Bronchial epithelial cell (primary cell): ENCODE data around the gene KRTAP4-9. TPM values are rescaled to one million over a fixed set of nuclear protein-coding genes. Genes with fewer than 3 reads are reported as not detected.
"Not testable (repeated sequence)": the region's sequence is repeated elsewhere in the genome, so short reads cannot be mapped to it uniquely, and the experiment has no call there.

ENCODE experiments used
- DNase-seq: peaks from one replicate; pipeline ENCODE4 v3.0.0-alpha.2; 2010; ENCODE audit warnings: low read depth
- FAIRE-seq: peaks from 2 replicates; lab custom pipeline; 2011; peaks lifted over from hg19 to GRCh38; lab: Jason Lieb, UNC
- H3K27me3 ChIP-seq: 2 replicates; pipeline ENCODE4 v1.5.1; 2011; ENCODE audit warnings: low read length; ENCODE audit not compliant: control insufficient read depth, insufficient read depth
- H3K36me3 ChIP-seq: 2 replicates; pipeline ENCODE4 v1.5.1; 2011; ENCODE audit warnings: low read length; ENCODE audit not compliant: control insufficient read depth, insufficient read depth
- H3K4me3 ChIP-seq: 2 replicates; pipeline ENCODE4 v1.5.1; 2011; ENCODE audit warnings: mild to moderate bottlenecking, low read depth, low read length, control low read depth
- CTCF ChIP-seq: IDR thresholded peaks from 2 replicates; pipeline ENCODE4 v1.5.1; 2011; ENCODE audit warnings: mild to moderate bottlenecking, moderate library complexity, low read length, control low read depth, inconsistent platforms; ENCODE audit not compliant: insufficient read depth, severe bottlenecking
- total RNA-seq: library from RNA; depleted of rRNA; stranded (reverse); fragments of >200 nt; gene quantifications from 2 replicates; pipeline ENCODE4 v1.2.1, GENCODE V29; 2014

KRTAP4-9 gene
- total RNA-seq, 1 donor from 2014 or later, result not detected

DNA sequence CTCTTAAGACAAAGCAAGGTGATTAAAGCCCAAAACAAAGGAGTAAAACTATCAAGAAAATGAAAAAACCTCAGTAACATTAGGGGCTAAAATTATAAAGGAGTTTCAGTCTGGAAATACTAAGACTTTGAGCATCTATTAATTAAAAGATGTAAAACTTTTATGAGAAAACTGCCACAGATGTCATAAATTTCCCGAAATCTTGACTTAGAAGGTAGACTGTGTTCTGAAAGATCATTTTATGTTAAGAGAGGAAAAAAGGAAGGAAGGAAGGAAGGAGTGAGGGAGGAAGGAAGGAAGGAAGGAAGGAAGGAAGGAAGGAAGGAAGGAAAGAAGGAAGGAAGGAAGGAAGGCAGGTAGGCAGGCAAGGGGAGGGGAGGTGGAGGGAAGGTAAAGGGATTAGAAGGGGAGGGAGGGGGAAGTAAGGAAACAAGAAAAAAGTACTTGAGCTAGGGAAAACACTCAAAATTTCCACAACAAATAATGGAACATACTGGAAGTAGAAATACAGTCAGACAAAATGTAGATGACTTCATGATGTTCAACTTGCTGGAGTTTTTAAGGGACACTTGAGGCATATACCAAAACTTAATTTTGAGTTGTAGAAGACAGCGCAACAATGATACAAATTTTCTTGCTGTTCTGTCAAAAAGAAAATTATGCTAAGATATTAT, 42.5 kb downstream of the KRTAP4-9 start:
- no peak for TF ChIP-seq CTCF
- Histone ChIP-seq H3K36me3 (no peaks in the 10 kb centered on the region), H3K27me3 (no peaks in the 10 kb centered on the region), H3K4me3 (no peak overlapping the region)
- DNase-seq (no peak), FAIRE-seq (no peak)

DNA sequence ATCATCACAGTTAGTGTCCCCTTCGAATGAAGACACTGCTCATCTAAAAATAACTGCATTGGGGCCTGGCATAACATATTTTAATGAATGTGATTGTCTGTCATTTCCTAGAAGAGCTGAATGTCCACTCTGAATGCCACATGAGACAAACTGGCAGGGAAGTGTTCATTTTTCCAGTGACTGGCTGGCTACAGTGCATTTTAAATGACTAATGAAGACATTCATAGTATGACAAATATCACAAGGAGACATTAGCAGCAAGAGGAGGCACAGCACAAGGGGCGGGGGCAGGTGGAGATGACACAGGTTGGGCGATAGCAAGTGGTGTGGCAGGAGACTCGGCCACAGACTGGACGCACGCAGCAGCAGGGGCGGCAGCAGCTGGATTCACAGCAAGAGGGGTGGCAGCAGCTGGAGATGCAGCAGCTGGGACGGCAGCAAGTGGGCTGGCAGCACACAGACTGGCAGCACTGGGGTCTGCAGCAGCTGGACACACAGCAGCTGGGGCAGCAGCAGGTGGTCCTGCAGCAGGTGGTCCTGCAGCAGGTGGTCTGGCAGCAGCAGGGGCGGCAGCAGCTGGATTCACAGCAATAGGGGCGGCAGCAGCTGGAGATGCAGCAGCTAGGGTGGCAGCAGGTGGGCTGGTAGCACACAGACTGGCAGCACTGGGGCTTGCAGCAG, 43.9 kb downstream of the KRTAP4-9 start:
- H3K36me3 ChIP-seq, DNase-seq: not testable (repeated sequence)
- peak; percentile 36 for FAIRE-seq

DNA sequence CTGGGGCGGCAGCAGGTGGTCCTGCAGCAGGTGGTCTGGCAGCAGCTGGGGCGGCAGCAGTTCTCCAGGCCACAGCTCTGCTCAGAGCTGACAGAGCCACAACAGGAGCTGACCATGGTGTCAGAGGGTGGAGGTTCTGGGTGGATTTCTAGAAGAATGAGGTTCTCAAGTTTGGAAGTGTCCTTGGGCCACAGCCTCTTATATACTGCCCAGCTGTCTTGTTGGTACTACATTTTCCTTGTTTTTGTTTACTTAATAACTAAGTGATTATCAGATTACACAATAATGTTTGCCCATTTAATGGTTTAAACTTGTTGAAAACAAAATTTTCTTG, 44.4 kb downstream of the KRTAP4-9 start, which contains the start of gene KRTAP4-5:
KRTAP4-5 (minus strand) TSS at position 174 of the 334 bp plus-strand sequence; CDS start at position 116, 58 bp downstream.
- FAIRE-seq, result no peak
- no peak for TF ChIP-seq CTCF
- H3K4me3 ChIP-seq, result no peak within 1 kb of the TSS
- DNase-seq, result no peak
- H3K27me3 ChIP-seq, result no peaks in the 10 kb centered on the region
- H3K36me3 ChIP-seq, result no peaks in the 10 kb centered on the region

More for the DNA sequence above, 43.9 kb downstream of the KRTAP4-9 start:
- H3K27me3 ChIP-seq, H3K4me3 ChIP-seq: not testable (repeated sequence)

GRCh38 chr17:41150026-41150425, 44.8 kb downstream of the KRTAP4-9 start:
- TF ChIP-seq CTCF, result no peak
- DNase-seq (no peak), FAIRE-seq (no peak)
- H3K4me3 ChIP-seq, result no peak overlapping the region
- no peaks in the 10 kb centered on the region for H3K27me3 ChIP-seq
- no peaks in the 10 kb centered on the region for H3K36me3 ChIP-seq

- no peaks in the 10 kb centered on the region for H3K27me3 ChIP-seq
- no peak overlapping the region for H3K4me3 ChIP-seq
- DNase-seq, result no peak
- no peak for FAIRE-seq
- H3K36me3 ChIP-seq, result no peaks in the 10 kb centered on the region
- no peak for TF ChIP-seq CTCF
Observed at GRCh38 chr17:41151525-41151924, 46.3 kb downstream of the KRTAP4-9 start.

DNA sequence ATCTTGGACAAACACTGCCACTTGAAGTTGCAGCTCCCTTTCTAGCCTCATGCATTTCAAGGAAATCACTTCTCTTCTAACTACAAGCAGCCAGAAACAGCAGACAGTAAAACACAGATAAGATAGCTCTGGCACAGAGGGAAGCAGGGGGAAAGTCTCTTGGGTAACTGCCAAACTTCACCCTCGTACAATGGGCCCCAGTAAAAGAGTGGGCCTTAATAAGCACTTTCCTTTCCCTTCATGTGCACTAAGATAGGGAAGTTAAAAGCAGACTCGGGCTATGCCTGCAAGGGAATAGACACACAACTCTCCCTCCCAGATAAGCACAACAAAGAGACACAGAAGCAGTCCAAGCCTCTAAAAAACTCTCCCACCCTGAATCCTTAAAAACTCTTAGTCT, 48.7 kb downstream of the KRTAP4-9 start:
- DNase-seq, result no peak
- TF ChIP-seq CTCF, result no peak
- Histone ChIP-seq H3K36me3 (no peaks in the 10 kb centered on the region), H3K27me3 (no peaks in the 10 kb centered on the region), H3K4me3 (no peak overlapping the region)
- FAIRE-seq, result no peak

Other genes starting within 250 kb of the KRTAP4-9 start
- gene KRT12, start 238.2 kb upstream of the KRTAP4-9 start, total RNA-seq, result not detected in 2 replicates
- gene KRT20, start 220.1 kb upstream of the KRTAP4-9 start, total RNA-seq, result not detected in 2 replicates
- gene KRT23, start 167.7 kb upstream of the KRTAP4-9 start, total RNA-seq, result 12.9 and 29.4 TPM in 2 replicates
- gene KRT39, start 138.4 kb upstream of the KRTAP4-9 start, total RNA-seq, result not detected in 2 replicates
- 0.13 TPM in 1 of 2 replicates, not detected in the other for gene KRT40, start 121.1 kb upstream of the KRTAP4-9 start, total RNA-seq
- not detected in 2 replicates for gene KRTAP3-3, start 111.2 kb upstream of the KRTAP4-9 start, total RNA-seq
- gene KRTAP3-2, start 105.5 kb upstream of the KRTAP4-9 start, total RNA-seq, result not detected in 2 replicates
- not detected in 2 replicates for gene KRTAP3-1, start 96.3 kb upstream of the KRTAP4-9 start, total RNA-seq
- not detected in 2 replicates for gene KRTAP1-5, start 78.2 kb upstream of the KRTAP4-9 start, total RNA-seq
- not detected in 2 replicates for gene KRTAP1-4, start 75.2 kb upstream of the KRTAP4-9 start, total RNA-seq
- gene KRTAP1-3, start 70.5 kb upstream of the KRTAP4-9 start, total RNA-seq, result not detected in 2 replicates
- not detected in 2 replicates for gene KRTAP1-1, start 63.9 kb upstream of the KRTAP4-9 start, total RNA-seq
- gene KRTAP2-1, start 58.1 kb upstream of the KRTAP4-9 start, total RNA-seq, result not detected in 2 replicates
- not detected in 2 replicates for gene KRTAP2-2, start 50.2 kb upstream of the KRTAP4-9 start, total RNA-seq
- gene KRTAP2-3, start 45.3 kb upstream of the KRTAP4-9 start, total RNA-seq, result not detected in 2 replicates
- not detected in 2 replicates for gene KRTAP2-4, start 39.5 kb upstream of the KRTAP4-9 start, total RNA-seq
- gene KRTAP4-7, start 21.2 kb upstream of the KRTAP4-9 start, total RNA-seq, result not detected in 2 replicates
- gene KRTAP4-8, start 7.2 kb upstream of the KRTAP4-9 start, total RNA-seq, result not detected in 2 replicates
- gene KRTAP4-16, start 3.2 kb upstream of the KRTAP4-9 start, total RNA-seq, result not detected in 2 replicates
- gene KRTAP4-11, start 13.0 kb downstream of the KRTAP4-9 start, total RNA-seq, result not detected in 2 replicates
- not detected in 2 replicates for gene KRTAP4-12, start 18.8 kb downstream of the KRTAP4-9 start, total RNA-seq
- gene KRTAP4-6, start 35.2 kb downstream of the KRTAP4-9 start, total RNA-seq, result not detected in 2 replicates
- gene KRTAP4-5, start 44.4 kb downstream of the KRTAP4-9 start, total RNA-seq, result not detected in 2 replicates
- not detected in 2 replicates for gene KRTAP4-4, start 55.4 kb downstream of the KRTAP4-9 start, total RNA-seq
- gene KRTAP4-3, start 62.8 kb downstream of the KRTAP4-9 start, total RNA-seq, result not detected in 2 replicates
- gene KRTAP4-2, start 72.8 kb downstream of the KRTAP4-9 start, total RNA-seq, result not detected in 2 replicates
- not detected in 2 replicates for gene KRTAP4-1, start 79.5 kb downstream of the KRTAP4-9 start, total RNA-seq
- not detected in 2 replicates for gene KRTAP9-1, start 84.5 kb downstream of the KRTAP4-9 start, total RNA-seq
- gene KRTAP9-2, start 121.3 kb downstream of the KRTAP4-9 start, total RNA-seq, result not detected in 2 replicates
- gene KRTAP9-3, start 127.1 kb downstream of the KRTAP4-9 start, total RNA-seq, result not detected in 2 replicates
- not detected in 2 replicates for gene KRTAP9-8, start 132.6 kb downstream of the KRTAP4-9 start, total RNA-seq
- not detected in 2 replicates for gene KRTAP9-4, start 144.3 kb downstream of the KRTAP4-9 start, total RNA-seq
- not detected in 2 replicates for gene KRTAP9-9, start 150.0 kb downstream of the KRTAP4-9 start, total RNA-seq
- gene KRTAP9-6, start 160.0 kb downstream of the KRTAP4-9 start, total RNA-seq, result not detected in 2 replicates
- gene KRTAP9-7, start 170.3 kb downstream of the KRTAP4-9 start, total RNA-seq, result not detected in 2 replicates
- not detected in 2 replicates for gene KRTAP29-1, start 197.5 kb downstream of the KRTAP4-9 start, total RNA-seq
- not detected in 2 replicates for gene KRTAP16-1, start 203.9 kb downstream of the KRTAP4-9 start, total RNA-seq
- not detected in 2 replicates for gene KRTAP17-1, start 210.3 kb downstream of the KRTAP4-9 start, total RNA-seq
- gene KRT33A, start 245.4 kb downstream of the KRTAP4-9 start, total RNA-seq, result 0.13 TPM in 1 of 2 replicates, not detected in the other